ENCODE data around the gene TNFRSF21. TPM values are rescaled to one million over a fixed set of nuclear protein-coding genes. Genes with fewer than 3 reads are reported as not detected.
A peak's percentile ranks its signal among the peaks of the same experiment; 100 is the strongest.

Gene TNFRSF21
- total RNA-seq, 2 donors from 2014 or later = 21.8 to 22.5 TPM

- Histone ChIP-seq H3K27me3 (replicated peaks; ENCODE audit: insufficient read depth) (no peaks in the 10 kb centered on the region), H3K9me3 (no peaks in the 10 kb centered on the region), H3K36me3 (no peaks in the 10 kb centered on the region), H3K4me1 (replicated peaks) (peaks cover 4% of the 10 kb centered on the region), H3K4me3 (no peak overlapping the region), H3K27ac (no peak overlapping the region)
- intact Hi-C loops (cut with DNase I) = no loop called here
- TF ChIP-seq POLR2AphosphoS5 (IDR thresholded peaks at IDR 0.05) (no peak), CTCF (IDR thresholded peaks at IDR 0.05) (no peak), POLR2A (IDR thresholded peaks at IDR 0.05) (no peak)
- 94% methylated on average over 5 of the region's 5 CpGs for WGBS
- DNase-seq (ENCODE audit: low spot score) = no peak
Observed at GRCh38 chr6:47237196-47237595, 72.5 kb downstream of the TNFRSF21 start.

GRCh38 chr6:47235964-47236760, 73.5 kb downstream of the TNFRSF21 start:
- intact Hi-C loops (cut with DNase I) = no loop called here
- H3K4me1 ChIP-seq (replicated peaks) = no peaks in the 10 kb centered on the region
- no peaks in the 10 kb centered on the region for H3K36me3 ChIP-seq
- TF ChIP-seq POLR2AphosphoS5 (IDR thresholded peaks at IDR 0.05) = peak; percentile 16
- no peak for TF ChIP-seq POLR2A (IDR thresholded peaks at IDR 0.05)
- no peak for TF ChIP-seq CTCF (IDR thresholded peaks at IDR 0.05)
- no peak overlapping the region for H3K4me3 ChIP-seq
- H3K9me3 ChIP-seq = no peaks in the 10 kb centered on the region
- WGBS = 35% methylated on average over 8 of the region's 8 CpGs
- H3K27me3 ChIP-seq (replicated peaks; ENCODE audit: insufficient read depth) = no peaks in the 10 kb centered on the region
- peak; percentile 28 for DNase-seq (ENCODE audit: low spot score)
- H3K27ac ChIP-seq = no peak overlapping the region

- no peak overlapping the region for H3K4me3 ChIP-seq
- no peak for TF ChIP-seq POLR2AphosphoS5 (IDR thresholded peaks at IDR 0.05)
- no peak for TF ChIP-seq POLR2A (IDR thresholded peaks at IDR 0.05)
- no peak for TF ChIP-seq CTCF (IDR thresholded peaks at IDR 0.05)
- no peak for DNase-seq (ENCODE audit: low spot score)
- H3K36me3 ChIP-seq = no peaks in the 10 kb centered on the region
- H3K27ac ChIP-seq = no peak overlapping the region
- no peaks in the 10 kb centered on the region for H3K9me3 ChIP-seq
- H3K27me3 ChIP-seq (replicated peaks; ENCODE audit: insufficient read depth) = no peaks in the 10 kb centered on the region
- WGBS = 64% methylated on average over 1 of the region's 1 CpG
- intact Hi-C loops (cut with DNase I) = no loop called here
- H3K4me1 ChIP-seq (replicated peaks) = no peaks in the 10 kb centered on the region
Observed at GRCh38 chr6:47235421-47235820, 74.3 kb downstream of the TNFRSF21 start.

- H3K4me1 ChIP-seq (replicated peaks) = no peaks in the 10 kb centered on the region
- H3K4me3 ChIP-seq = no peak overlapping the region
- DNase-seq (ENCODE audit: low spot score) = no peak
- no peaks in the 10 kb centered on the region for H3K27me3 ChIP-seq (replicated peaks; ENCODE audit: insufficient read depth)
- intact Hi-C loops (cut with DNase I) = no loop called here
- no peaks in the 10 kb centered on the region for H3K9me3 ChIP-seq
- H3K27ac ChIP-seq = no peak overlapping the region
- no peaks in the 10 kb centered on the region for H3K36me3 ChIP-seq
- no peak for TF ChIP-seq POLR2AphosphoS5 (IDR thresholded peaks at IDR 0.05)
- TF ChIP-seq POLR2A (IDR thresholded peaks at IDR 0.05) = no peak
- no peak for TF ChIP-seq CTCF (IDR thresholded peaks at IDR 0.05)
- WGBS = 95% methylated on average over 30 of the region's 30 CpGs
Observed at GRCh38 chr6:47234266-47234933, 75.3 kb downstream of the TNFRSF21 start.

Measured in prostate gland (tissue), 2 donors.